Stimulated activated CD4-positive, alpha-beta T cell treated with anti-CD3 and anti-CD28 coated beads, Interleukin-12 subunit alpha, Interleukin-12 subunit beta, amount 100 ng/mL, for 4 hours (primary cell): ENCODE data around the gene EEF1AKMT1.

Source experiments
- DNase-seq: peaks from one replicate; pipeline ENCODE4 v3.0.0-alpha.2; 2020

The EEF1AKMT1 gene

GRCh38 chr13:20773194-20774080 is at the start of gene EEF1AKMT1:
TSS of gene EEF1AKMT1 (minus strand) at chr13:20773961. CDS start at chr13:20757598, 16,363 bp downstream.
- peak; percentile 97 for DNase-seq

DNA sequence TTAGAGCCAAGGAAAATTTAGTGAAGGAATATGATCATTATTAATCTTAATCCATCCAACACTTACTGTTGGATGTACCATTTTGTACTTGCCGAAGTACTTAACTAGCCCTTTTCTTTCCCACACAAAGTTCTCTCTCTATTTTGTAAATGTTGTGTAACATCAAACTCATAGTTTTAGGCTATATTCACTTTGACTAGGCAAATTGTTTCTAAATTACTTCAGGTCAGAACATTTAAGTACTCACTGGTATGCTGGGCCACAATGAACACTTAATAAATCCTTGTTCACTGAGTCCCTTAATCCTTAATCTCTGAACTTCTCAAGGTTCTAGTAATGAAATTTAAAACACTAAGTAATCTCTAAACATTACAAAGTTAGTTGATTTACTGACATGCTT is 49.3 kb upstream of the EEF1AKMT1 start:
- no peak for DNase-seq

GRCh38 chr13:20822406-20822805 is 48.6 kb upstream of the EEF1AKMT1 start:
- DNase-seq = no peak

DNA sequence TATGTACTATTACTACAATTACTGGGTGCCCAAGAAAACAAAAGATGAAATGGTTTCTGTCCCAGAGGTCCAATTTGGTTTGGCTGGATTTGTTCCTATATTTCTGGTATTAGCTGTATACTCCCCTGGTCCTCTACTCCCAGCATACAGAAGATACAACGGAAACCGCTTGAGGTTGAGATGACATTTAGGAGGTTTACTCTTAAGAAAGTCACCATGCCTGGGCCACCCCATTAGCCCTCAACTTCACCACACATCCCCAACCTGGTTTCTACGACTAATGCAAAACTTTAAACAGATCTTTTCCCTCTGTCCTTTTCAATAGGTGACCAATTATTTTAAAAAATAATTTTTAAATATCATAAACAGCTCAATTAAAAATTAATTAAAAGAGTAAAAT is 46.0 kb upstream of the EEF1AKMT1 start:
- no peak for DNase-seq

DNA sequence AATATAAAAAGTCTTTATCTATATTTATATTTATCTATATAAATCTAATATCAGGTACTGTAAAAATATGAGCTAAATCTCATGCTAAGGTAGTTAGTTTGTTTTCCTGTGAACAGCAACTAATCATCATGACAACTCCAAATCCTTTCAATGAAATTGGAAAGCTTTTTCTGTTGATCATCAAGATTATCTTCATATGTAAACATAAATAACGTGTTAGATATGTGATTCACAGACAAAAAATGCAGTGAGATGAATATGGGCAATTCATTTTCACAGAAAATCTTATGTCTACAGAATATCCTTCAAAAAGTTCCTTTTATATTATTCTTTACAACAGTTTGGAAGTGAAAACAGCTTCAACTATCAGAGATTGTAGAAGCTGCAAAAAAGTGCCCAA is 41.7 kb upstream of the EEF1AKMT1 start:
- no peak for DNase-seq

DNA sequence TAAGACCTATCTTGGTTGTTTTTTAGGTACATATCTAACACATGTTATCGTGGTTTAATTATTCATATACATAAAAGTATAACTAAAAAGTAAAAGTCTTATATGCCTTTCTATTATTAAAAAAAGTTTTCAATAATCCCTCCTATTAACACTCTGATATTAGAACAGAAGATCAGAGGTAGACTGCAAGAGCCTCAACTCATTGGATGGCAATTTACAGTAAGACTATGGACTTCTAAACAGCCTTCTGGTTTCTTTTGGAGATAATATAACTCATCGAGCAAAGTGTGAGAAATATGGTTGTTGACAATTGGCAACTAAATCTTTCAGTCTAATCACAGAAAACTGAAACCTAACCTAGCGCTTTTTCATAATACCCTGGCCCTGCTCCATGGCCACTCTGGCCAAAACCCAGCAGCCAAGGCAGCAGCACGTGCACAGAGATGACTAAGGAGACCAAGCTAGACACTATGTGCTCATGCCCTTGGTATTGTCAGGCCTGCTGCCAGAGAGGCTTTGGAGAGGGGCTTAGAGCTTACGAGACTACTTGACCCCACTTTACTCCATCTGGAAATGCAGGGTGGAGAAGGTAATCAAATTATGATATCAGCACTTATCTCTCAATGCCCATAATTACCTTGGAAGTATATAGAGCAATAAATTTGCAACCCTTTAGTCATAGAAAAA is 40.6 kb upstream of the EEF1AKMT1 start:
- DNase-seq = no peak

DNA sequence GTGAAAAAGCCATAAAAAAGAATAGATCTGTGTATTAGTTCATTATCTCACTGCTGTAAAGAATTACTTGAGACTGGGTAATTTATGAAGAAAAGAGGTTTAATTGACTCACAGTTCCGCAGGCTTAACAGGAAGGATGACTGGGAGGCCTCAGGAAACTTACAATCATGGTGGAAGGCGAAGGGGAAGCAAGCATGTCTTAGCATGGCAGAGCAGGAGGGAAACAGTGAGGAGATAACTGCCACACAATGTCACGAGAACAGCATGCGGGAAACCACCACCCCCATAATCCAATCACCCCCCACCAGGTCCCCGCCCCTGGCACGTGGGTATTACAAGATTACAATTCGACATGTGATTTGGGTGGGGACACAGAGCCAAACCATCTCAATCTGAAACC is 39.1 kb upstream of the EEF1AKMT1 start:
- no peak for DNase-seq

- no peak for DNase-seq
Observed at GRCh38 chr13:20810808-20811207, 37.0 kb upstream of the EEF1AKMT1 start.

- no peak for DNase-seq
Observed at GRCh38 chr13:20808874-20809273, 35.1 kb upstream of the EEF1AKMT1 start.

DNA sequence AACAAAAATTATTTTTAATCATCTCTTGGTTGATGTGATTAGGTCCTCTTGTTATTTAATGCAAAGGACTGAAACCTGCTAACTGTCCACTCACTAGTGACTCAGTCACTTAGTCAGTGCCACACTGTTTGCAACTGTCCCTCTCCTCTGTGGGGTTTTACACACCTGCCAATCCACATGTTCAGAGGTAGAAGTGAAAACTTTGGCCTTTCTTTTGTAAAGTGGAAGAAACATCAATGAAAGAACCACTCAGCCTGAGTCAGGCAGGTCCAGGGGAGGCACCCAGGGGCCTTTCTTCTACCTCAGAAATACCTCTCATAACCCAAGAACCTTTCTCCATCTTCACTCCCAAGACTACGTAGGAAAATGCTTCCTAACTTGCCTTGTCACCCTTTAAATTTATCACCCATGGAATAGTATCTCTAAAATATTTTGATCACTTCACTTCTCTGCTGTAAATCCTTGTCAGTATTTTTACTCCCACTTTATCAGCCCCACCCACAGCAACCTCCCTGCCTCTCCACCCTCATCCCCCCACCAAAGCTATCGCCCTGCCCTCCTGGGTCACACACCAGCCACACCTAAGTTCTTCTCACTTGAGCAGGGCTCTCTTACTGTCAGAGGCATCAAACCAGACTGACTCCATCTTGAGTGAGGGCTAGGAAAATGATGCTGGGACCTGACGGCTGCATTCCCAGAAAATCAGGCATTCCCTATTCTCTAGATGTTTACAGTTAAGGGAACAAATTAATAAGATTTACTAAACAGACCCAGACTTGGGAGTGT is 29.6 kb upstream of the EEF1AKMT1 start:
- no peak for DNase-seq

DNA sequence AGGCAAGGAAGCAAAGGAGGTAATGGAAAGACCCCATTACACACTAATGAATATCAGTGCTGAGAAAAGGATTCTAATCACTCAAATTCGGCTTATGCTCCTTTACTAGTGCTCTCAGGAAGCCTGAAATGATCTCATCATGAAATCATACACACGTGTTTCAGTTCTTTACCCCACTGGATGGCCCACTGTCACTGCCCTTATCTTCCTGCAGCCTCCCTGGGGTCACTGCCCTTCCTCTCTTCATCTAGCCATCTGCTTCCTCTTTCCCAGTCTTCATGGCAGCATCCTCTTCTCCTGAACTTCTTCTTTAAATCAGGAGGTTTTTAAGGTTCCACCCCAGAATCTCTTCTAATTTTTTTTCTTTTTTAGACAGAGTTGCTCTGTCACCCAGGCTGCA is 27.9 kb upstream of the EEF1AKMT1 start:
- DNase-seq = no peak

DNA sequence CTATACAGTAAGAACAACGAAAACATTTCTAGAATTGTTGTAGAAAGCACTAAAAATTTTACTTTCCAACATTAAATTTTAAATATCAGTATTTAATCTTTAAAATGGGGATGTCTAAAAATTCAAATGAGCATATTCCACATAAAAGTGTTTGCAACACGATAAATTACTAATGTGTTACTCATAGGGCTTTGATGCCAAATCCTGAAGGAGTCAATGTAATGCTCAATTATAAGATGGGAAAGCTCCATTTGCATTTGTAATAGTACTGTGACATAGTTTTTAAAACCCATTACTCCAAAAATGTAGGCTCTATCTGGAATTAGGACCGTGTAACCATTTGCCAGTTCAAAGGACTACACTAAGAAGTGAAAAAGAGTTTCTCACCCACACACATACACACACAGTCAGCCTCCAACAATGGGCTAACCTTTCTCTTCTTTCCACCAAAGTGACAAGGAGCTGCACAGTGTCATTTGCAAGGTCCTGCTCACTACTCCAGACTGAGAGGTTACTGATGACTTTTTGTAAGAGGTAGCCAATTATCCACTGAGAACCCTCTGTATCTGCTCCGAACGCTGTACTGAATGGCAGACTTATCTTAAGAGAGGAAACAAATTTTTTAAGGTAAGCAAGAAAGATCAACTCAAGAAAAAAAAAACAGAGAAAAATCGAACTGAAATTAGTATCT is 26.1 kb upstream of the EEF1AKMT1 start:
- DNase-seq = no peak

- no peak for DNase-seq
Observed at GRCh38 chr13:20798027-20798426, 24.3 kb upstream of the EEF1AKMT1 start.

- DNase-seq = no peak
Observed at GRCh38 chr13:20796791-20797508, 23.2 kb upstream of the EEF1AKMT1 start.

GRCh38 chr13:20789665-20790064 is 15.9 kb upstream of the EEF1AKMT1 start:
- DNase-seq = no peak

GRCh38 chr13:20788312-20788711 is 14.6 kb upstream of the EEF1AKMT1 start:
- no peak for DNase-seq

DNA sequence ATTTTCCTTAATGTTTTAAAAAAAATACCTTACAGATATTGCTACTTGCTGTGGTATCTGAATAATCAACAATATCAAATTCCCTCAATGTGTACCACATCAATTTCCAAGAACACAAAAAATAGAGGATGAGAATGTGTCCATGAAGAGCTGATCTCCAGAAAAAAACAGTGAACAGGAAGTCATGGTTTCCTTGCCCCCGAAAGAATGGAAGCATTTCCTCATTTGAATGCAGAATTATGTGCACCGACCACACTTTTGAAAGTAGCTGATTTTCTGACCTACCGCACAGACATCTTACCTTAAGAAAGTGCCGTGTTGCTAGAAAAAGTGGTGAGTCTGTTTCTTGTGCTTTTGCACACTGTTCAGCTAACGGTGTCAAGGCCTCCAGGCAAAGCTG is 13.4 kb upstream of the EEF1AKMT1 start:
- DNase-seq = no peak

DNA sequence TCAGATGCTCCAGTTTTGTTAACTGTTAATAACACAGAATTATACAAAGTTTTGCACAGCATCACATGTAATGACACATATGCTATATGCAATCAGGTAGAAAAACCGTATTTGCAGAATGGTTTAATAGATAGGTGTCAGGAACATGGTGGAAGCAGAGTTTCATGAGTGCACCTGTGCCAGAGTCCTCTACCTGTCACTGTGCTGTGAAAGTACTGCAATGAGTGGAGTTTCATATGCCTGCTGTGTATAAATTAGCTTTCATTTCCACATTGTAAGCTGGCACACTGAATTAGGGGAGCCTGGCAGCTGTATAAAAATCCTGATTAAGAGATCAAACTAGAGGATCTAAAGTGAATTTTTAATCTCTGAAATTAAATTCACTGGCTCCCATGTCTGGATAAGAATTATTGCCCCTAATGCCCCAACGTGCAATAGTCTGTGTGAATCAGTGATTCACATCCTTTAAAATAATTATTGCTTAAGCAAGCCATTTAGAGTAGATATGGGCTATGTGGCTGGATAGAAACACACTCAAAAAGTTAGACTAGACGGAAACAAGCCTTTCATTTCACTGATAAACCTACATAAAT is 8.5 kb upstream of the EEF1AKMT1 start:
- no peak for DNase-seq

- no peak for DNase-seq
Observed at GRCh38 chr13:20780317-20780716, 6.6 kb upstream of the EEF1AKMT1 start.

DNA sequence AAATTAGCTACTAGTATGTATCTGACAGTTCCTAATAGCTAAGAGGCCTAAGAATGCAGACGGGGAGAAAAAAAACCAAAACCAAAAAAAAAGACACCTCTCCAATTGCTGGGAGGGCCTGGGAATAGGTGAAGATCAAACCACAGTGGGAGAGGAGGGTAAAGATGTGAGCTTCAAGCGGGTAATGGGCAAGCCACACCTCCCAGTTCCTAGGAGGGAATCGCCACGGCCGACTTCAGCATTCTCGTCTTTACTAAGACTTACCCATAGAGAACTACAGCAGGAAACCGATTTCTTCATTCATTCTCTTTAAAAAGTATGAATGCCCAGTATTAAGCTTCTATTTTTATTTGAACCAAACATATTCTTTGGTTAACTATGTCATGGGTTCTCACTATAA is 5.6 kb upstream of the EEF1AKMT1 start:
- no peak for DNase-seq

GRCh38 chr13:20778311-20778710 is 4.5 kb upstream of the EEF1AKMT1 start:
- DNase-seq = no peak

DNA sequence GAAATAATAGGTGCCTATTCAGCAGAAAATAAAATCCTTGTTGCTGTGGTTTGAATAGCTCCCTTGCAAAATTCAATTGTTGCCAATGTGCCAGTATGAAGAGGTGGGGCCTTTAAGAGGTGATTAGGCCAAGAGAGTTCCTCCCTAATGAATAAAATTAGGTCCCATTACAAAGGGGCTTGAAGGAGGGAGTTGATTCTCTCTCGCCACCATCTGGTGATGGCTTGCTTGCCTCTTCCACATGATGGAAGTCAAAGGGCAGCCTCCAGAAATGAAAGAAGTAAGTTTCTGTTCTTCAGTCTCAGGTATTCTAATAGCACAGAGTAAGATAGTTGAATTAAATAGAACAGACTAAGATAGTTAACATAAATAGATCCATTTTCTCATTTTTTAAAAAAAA is 3.0 kb upstream of the EEF1AKMT1 start:
- DNase-seq = no peak
